HG03457 (cell line): ENCODE data around the gene DAD1.

ENCODE experiments used
- ATAC-seq: cut with Tn5 transposase; IDR thresholded peaks from one replicate; pipeline ENCODE4 v1.9.1; 2021; ENCODE audit warnings: moderate number of reproducible peaks; ENCODE audit not compliant: unreplicated experiment

The DAD1 gene

GRCh38 chr14:22539831-22540230 lies 49.2 kb downstream of the DAD1 start:
- no peak for ATAC-seq

- ATAC-seq: no peak
These were observed 50.3 kb downstream of the DAD1 start for GRCh38 chr14:22538671-22539228.

- ATAC-seq: no peak
These were observed 51.4 kb downstream of the DAD1 start for GRCh38 chr14:22537436-22538310.

DNA sequence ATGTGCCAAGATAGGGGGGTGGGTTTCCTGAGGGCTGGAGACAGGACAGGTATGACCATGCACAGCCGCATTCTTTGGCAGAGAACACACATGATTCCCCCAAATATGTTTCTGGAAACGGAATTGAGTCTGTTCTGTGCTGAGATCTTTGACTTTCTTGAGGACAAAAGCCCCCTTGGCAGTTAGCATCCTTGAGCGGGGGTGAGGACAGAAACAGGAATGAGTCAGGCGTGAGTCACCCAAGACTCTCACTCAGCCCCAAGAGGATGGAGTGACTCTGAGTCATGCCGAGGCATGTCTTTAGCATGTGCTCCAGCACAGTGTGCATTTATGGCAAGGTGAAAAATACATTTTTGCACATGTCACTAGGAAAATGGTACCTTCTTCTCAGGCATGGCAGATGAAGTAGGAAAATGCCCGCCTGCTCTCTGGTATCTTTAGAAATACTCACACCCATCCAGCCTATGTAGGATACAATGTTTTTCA lies 52.1 kb downstream of the DAD1 start:
- peak; percentile 56 for ATAC-seq

DNA sequence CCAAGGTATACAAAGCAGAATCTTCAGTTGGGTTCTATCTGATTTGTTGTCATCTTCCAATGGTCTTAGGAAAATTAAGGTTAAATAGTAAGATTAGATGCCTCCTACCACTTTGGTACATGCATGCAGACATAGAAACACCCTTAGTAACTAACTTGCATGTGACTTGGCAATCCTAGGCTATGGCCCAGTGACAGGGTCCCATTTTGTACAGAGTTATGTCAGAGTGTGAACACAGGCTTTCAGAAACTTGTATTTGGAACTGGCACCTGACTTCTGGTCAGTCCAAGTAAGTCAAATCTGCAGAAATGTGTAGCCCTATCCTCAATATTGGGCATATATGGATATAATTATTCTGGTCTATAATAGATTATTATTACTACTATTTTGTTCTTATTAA lies 53.1 kb downstream of the DAD1 start:
- no peak for ATAC-seq

- no peak for ATAC-seq
These were observed 53.9 kb downstream of the DAD1 start for GRCh38 chr14:22535126-22535525.

- ATAC-seq: no peak
These were observed 54.5 kb downstream of the DAD1 start for GRCh38 chr14:22534547-22534946.

DNA sequence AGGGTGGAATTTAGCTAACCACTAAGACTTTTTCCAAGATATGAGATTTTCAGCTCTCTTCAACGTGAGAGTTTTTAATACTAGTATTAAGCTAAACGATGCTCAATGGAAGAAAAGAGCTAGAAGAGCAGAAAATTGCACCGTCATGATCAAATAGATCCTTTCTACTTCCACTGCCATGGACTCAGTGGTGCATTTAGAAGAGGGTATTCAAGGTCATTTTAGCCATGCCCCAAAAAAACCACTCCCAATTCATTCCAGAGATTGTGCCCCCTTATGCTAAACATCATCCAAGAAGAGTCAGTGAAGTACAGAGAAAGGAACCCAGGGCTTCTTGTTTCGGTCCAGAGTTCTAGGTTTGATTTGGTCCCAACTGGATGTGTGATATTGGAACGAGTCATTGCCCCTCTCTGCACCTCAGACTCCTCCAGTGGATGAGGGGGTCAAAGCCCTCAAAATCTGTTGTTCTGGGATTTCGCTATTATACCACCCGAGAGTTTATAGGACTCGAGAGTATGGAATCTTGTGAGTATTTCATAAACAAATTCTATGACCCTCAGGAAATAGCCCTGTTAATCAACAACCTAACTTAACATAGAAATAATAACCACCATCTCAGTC lies 55.2 kb downstream of the DAD1 start:
- ATAC-seq: no peak

GRCh38 chr14:22533057-22533704 lies 55.8 kb downstream of the DAD1 start:
- no peak for ATAC-seq

GRCh38 chr14:22532345-22533056 lies 56.5 kb downstream of the DAD1 start:
- ATAC-seq: no peak

DNA sequence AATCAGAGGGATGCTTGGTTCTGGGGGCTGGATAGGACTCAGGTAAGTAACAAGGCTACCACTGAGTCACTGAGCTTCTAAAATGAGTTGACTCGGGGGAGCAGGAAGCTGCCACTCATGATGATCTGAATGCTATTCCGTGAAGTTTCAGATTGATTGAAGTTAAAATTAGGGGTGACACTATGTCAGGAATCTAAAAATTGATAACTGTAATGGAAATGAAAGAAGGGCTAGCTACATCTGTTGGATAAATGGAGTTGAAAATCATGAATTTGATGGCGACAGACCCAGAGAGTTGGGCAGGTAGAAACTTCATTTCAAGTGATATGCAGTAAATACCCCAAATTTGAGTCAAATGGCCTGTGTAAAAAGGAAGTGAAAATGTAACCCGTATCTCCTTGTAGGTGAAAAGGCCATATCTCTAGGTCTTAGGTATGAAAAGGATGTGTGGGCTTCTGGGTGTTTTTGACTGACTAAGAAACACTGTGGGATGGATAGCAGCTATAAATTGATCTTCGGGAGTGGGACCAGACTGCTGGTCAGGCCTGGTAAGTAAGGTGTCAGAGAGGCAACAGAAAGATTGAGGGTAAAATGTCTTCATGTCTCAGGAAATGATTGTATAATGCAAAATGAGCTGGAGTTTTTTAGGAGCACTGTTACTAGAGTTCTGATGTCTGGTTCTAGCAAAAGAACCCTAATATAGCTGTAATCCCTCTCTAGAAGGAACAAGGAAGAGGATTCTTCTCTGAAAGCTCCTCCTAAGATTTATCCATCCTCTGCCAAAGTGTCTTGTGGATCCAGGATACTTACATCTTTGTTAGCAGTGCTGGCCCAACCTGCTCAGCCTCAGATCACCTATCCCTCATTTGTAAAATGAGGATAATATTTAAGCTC lies 57.3 kb downstream of the DAD1 start:
- ATAC-seq: peak; percentile 53

GRCh38 chr14:22530127-22530526 lies 58.9 kb downstream of the DAD1 start:
- no peak for ATAC-seq

DNA sequence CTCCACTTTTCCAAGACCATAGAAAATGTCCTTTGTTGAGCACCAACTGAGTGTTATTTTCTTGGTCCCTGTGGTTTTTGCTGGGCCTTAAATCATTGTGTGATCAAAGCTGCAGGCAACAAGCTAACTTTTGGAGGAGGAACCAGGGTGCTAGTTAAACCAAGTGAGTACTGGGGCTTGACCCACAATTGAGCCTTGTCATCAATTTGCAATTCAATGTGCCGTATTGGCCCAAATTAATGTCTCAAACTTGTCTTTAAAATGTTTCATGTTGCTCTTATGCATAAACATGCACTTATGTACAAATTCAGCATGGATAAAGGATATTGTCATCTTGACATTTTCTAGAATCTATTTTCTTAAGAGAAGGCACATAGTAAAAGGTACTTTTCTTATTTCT lies 62.3 kb downstream of the DAD1 start:
- ATAC-seq: no peak

DNA sequence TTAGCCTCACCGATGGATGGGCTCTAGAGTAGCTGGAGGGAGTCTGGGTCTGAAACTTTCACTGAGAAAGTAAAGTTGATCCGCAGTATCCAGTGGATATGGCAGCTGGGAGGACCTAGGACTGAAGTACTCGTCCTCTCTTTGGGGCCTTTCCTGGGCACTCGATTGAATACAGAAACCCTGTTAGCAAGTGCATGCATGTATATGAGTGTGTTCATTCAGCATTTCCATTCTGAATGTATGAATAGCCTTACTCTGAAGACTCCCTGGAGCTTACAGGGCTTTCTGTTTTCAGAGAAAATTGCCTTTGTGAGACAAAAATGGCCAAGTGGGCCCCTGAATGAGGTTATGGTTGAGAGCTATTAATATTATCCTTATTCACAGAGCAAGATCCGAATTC lies 62.8 kb downstream of the DAD1 start:
- no peak for ATAC-seq

- no peak for ATAC-seq
These were observed 64.3 kb downstream of the DAD1 start for GRCh38 chr14:22524784-22525161.

GRCh38 chr14:22524115-22524783 lies 64.8 kb downstream of the DAD1 start:
- no peak for ATAC-seq

- no peak for ATAC-seq
These were observed 65.7 kb downstream of the DAD1 start for GRCh38 chr14:22523283-22523682.

DNA sequence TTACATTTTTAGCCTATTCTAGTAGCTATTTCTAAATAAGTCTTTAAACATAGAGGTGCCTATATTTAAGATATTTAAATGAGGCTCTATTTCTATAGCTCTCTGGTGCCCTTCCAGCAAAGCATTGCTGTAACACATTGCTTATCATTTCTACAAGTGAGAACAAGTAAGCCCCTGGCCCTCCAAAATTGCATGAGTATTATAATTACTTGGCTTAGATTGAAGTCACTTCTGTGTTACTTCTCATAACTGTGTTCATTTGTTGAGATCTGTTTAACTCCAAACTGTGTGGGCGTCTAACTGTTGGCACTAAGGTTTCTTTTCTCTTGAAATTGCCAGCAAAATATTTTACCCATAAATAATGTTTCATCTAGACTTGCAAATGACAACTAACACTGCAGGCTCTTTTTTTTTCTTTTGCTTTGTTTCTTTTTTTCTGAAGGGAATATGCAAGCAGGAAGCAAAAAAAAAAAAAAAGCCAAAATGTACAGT lies 66.5 kb downstream of the DAD1 start:
- no peak for ATAC-seq
